ENCODE measurements around the gene SLC24A3.
"Not testable (repeated sequence)": the region's sequence is repeated elsewhere in the genome, so short reads cannot be mapped to it uniquely, and the experiment has no call there.

The SLC24A3 gene

DNA sequence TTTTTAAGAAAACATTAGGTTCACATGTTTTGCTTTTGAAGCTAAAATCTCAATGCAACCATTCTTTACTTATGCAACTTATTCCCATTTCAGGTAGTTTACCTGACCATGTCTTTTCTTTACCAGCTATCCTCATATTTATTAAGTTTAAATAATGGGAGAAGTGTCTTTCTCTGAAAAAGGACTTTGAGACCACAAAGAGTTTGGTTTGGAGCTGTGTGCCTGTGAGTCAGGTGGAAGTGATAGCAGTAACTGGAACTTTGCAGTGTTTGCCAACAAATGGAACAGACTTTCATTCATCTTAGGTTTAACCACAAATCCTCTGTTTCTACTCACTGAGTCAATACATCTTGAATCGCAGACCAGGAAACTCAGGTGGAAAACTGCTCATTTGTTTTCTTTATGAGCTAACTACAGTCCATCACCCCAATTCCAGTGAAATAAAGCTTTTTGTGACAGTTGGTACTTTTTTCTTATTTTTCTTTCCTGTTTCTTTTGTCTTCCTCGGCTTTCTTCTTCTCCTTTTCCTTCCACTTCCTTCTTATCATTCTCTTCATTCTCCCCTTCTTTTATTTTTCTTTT lies 397.3 kb downstream of the SLC24A3 start:
- no peak for DNase-seq

DNA sequence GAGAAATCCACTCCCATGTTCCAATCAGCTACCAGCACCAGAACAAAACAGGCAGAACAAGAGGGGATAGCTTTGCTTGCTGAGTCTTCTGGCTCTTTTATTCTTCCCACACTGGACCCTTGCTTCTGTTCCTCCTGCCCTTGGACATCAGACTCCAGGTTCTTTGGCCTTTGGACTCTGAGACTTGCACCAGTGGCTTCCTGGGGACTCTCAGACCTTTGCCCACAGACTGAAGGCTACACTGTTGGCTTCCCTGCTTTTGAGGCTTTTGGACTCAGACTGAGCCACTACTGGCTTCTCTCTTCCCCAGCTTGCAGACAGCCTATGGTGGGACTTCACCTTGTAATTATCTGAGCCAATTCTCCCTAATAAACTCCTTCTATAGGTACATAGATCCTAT lies 403.2 kb downstream of the SLC24A3 start:
- no peak for DNase-seq

- no peak for DNase-seq
Measured at GRCh38 chr20:19616081-19616480, 403.6 kb downstream of the SLC24A3 start.

DNA sequence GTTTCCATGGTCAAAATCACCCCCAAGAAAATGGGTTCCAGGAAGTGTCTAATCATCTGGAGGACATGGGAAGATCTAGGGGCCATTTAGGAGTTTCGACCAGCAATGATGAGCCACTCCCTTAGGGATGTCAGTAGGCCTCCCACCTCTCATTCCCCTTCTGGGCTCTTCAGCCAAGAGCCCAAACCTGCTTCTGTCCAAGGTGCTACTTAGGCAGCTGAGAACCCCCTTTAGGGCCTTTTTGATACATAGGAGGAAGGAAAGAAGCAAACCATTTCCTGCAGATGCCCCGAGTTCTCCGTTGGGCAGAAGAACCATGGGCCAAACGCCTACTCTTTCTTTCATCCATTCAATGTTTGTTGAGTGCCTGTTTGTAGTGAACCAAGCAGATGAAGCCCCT lies 404.2 kb downstream of the SLC24A3 start:
- no peak for DNase-seq

DNA sequence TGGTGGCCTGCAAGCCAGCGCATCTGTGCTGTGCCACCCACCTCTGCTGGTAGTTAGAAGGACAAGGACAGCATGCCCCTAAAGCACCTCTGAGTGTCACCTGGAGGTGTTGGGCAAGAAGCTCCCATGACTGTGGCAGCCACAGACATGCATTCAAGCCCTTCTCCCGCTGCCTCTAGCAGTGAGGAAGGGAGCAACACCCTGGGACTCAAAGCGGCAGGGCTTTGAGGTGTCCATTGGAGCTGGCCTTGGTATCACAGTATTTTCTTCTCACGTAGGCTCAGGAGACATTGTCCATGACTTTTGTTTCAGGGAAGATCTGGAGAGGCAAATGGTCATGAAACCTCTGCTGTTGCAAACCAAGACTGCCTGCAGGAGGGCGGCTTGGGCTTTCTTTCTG lies 404.8 kb downstream of the SLC24A3 start:
- DNase-seq, result no peak

DNA sequence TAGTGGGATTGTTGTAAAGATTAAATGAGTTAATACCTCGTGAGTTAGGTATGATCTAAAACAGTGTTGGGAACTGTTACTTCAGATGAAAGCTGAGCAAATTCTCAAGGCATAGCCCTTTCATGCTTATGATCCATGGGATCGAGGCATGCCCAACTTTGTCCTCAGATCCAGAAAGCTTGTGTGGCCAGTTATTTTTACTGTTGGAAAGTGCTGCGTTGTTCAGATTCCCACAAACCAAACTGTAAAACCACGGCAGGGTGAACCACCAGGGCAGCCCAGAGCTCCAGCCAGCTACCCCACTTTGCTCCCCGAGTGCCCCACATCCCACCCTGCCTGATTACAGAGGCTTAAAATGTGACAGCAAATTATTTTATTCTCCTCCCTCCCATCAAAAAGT lies 406.3 kb downstream of the SLC24A3 start:
- DNase-seq, result no peak

GRCh38 chr20:19619904-19620430 lies 407.5 kb downstream of the SLC24A3 start:
- DNase-seq, result no peak

GRCh38 chr20:19620446-19620845 lies 408.0 kb downstream of the SLC24A3 start:
- DNase-seq, result no peak

- no peak for DNase-seq
Measured at GRCh38 chr20:19621072-19621471, 408.6 kb downstream of the SLC24A3 start.

DNA sequence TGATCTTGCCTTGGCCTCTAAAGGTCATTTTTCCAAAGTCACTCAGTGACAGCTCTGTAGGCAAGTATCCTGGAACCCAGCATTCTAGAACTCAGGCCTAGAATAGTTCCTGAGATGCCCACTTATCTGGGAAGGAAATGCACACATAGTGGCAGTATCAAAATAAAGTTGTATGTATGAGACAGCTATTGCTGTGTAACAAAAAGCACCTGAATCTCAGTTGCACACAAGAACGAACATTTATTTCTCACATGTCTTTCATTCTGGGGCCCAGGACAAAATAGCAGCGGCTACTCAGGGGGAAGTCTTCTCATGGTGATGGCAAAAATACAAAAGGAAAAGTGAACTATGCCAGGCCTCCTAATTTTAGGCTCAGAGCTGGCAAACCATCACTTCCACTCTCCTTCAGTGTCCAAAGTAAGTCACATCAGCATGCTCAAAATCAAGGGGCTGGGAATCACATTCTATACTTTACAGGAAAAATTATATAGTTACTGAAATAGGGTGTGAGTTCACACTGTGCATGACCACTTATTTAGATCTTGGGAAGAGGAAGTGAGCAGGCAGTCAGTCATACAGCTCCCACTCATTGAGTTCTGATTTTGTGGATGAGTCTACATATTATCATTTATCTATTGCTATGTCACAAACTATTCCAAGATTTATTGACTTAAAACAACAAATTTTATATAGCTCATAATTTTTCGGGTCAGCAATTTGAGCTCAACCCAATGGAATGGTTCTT lies 412.0 kb downstream of the SLC24A3 start:
- DNase-seq, result no peak

GRCh38 chr20:19625426-19625825 lies 413.0 kb downstream of the SLC24A3 start:
- DNase-seq, result no peak

DNA sequence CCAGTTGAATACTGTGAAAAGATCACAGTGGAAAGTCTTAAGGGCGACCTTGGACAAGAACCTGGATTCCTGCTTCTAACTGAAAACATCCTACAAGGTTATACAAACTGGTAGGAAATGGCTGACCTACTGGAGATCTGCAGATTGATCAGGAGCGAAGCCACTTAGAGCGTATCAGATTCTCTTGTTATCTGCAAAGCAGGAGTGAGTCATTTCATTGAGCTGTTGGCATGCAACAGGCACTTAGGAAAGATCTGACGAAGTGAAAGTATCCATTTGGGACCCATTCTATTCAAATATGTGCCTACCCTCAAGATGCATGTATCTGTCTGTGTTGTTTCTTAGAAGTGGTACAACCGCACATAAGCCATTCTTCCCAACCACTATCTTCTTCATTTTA lies 414.5 kb downstream of the SLC24A3 start:
- DNase-seq, result no peak

DNA sequence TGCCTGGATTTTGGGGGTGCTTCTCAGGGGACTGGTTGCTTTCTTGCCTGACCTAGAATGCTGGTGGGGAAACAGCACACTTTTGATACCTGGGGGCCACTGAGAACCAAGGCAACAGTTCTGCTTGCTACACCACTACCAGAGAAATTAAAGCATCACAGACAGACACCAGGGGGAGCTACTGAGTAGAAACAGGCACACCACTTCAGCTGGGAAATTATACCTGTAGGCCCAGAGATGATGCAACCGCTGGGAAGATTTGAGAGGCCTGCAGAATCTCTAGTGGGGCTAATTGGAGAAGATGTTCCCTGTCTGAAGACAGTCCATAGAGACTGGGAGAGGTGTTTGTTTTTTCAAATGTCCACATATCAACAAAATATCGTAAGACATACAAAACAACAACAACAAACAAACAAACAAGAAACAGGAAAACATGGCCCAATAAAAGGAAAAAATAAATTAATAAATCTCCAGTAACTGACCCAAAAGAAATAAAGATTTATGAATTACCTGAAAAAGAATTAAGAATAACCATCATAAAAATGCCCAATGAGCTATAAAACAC lies 416.2 kb downstream of the SLC24A3 start:
- DNase-seq, result peak; percentile 34

GRCh38 chr20:19631410-19631809 lies 419.0 kb downstream of the SLC24A3 start:
- DNase-seq, result no peak

- no peak for DNase-seq
Measured at GRCh38 chr20:19633985-19634384, 421.5 kb downstream of the SLC24A3 start.

GRCh38 chr20:19639471-19640045 lies 427.1 kb downstream of the SLC24A3 start:
- not testable (repeated sequence) for DNase-seq

DNA sequence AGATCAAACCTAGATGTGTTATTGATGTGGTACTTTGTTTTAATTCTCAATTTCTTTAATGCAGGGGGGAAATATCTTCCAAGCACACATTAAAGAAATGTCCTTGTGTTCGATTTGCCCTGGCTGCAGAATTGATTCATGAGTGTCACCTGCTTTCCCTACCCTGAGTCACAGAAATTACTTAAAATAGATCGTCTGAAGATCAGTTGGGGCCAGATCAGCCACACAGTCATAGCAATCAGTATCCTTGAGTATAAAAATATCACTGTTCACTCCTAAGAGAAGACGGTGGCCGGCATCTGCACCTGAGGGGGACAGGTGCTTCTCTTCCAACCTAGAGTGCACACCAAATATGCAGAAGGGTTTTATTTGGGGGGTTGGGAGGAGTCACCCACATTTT lies 430.4 kb downstream of the SLC24A3 start:
- DNase-seq, result no peak

- DNase-seq, result no peak
Measured at GRCh38 chr20:19644085-19644484, 431.6 kb downstream of the SLC24A3 start.

DNA sequence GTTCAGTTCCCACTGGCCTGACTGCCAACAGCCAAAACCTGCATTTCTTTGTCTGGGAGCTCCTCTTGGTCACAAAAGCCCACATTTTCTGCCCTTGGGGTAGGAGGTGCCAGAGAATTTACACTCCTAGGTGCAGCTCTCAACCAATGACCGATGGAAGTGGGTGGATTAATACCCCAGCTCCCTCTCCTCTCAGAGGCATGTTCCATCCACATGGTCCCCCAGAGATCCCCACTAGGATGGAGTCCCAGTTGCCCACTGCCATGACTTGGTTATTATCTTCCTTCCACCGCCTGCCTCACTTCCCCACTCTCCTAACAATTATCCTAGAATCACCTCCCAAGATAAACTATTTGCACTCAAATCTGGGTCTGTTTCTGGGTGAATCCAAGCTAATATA lies 434.5 kb downstream of the SLC24A3 start:
- DNase-seq, result no peak

DNA sequence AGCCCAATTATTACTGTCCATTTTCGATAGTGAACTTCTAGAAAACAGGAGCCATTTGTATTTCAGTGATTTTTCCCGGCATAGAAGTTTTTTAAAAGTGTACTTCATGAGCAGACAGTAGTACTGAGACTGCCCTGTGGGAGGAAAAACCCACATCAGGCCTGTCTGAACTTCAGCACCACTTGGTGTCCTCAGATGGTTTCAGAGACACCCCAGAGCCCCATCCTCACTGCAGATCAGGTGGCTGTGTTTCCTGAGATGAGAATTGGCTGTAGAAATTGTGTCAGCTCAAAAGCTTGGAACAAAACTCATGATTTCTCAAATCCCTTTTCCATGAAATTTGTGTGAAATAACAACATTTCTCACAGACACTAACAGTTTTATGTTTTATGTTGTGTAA lies 435.6 kb downstream of the SLC24A3 start:
- no peak for DNase-seq

- DNase-seq, result no peak
Measured at GRCh38 chr20:19649041-19649440, 436.6 kb downstream of the SLC24A3 start.

DNA sequence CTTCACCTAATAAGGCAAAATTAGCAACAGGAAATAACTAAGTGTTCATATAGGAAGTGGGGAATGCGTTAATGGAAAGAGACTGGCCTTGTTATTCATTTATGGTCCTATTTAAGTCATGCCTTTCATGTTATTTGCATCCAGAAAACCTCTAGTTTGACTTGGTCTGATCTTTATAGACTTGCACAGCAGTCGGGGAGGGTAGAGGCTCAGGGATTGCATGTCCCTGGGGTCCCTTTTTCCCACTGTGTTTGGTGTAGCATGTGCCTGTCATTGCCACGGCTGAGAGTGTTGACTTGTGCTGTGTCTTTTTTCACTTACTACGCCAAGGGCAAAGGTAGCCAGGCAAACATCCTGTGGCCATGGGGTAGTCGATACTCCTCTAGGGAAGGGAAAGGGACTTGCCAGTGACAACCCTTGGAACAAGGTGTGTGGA lies 440.2 kb downstream of the SLC24A3 start:
- DNase-seq, result no peak

GRCh38 chr20:19653327-19653726 lies 440.9 kb downstream of the SLC24A3 start:
- no peak for DNase-seq

DNA sequence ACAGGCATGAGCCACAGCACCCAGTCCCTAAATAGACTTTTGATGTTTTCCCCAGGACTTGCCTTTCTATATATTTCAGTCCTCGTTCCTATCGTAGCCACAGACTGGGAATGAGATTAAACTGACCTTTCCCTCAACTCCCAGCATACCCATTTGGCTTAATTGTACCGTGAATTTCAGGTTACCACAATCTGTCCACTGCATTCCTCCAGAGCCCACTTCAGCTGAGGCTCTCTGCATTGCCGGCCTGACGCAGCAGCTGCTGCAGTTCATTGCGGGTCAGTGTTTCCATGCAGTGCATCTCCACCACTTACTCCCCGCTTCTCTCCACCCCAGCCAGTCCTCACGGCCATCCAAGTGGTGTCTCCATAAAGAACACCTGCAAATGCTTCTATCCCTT lies 442.5 kb downstream of the SLC24A3 start:
- no peak for DNase-seq
